WTC11 (cell line): ENCODE results near the gene FUT2. TPM values are rescaled to one million over a fixed set of nuclear protein-coding genes. Genes with fewer than 3 reads are reported as not detected.

Experiments
- ATAC-seq: fragments of 200-7000 bp; cut with Tn5 transposase; 2 replicates; pipeline ENCODE4 v1.10.0; 2021; ENCODE audit warnings: mild to moderate bottlenecking, moderate library complexity
- CTCF ChIA-PET: fragments of 300-600 bp; sonication (Branson Sonifier 250); formaldehyde crosslinking; loops from one replicate; lab custom pipeline; 2021; ENCODE audit warnings: antibody characterized with exemption; lab: Charles Lee
- POLR2A ChIA-PET: fragments of 350-600 bp; sonication (Branson Sonifier 250); formaldehyde crosslinking; loops from one replicate; lab custom pipeline; 2021; ENCODE audit warnings: antibody characterized with exemption; lab: Charles Lee
- DNase-seq: peaks from one replicate; pipeline ENCODE4 v3.0.0; 2021; ENCODE audit warnings: low spot score
- H3K27ac Mint-ChIP-seq: 2 replicates; pipeline ENCODE4 v1.8.0; 2021; ENCODE audit warnings: mixed read lengths
- H3K27me3 Mint-ChIP-seq: 2 replicates; pipeline ENCODE4 v1.8.0; 2021; ENCODE audit warnings: low read depth, mild to moderate bottlenecking, moderate library complexity, mixed read lengths
- H3K36me3 Mint-ChIP-seq: 2 replicates; pipeline ENCODE4 v1.8.0; 2021; ENCODE audit warnings: mixed read lengths
- H3K4me1 Mint-ChIP-seq: 2 replicates; pipeline ENCODE4 v1.8.0; 2022; ENCODE audit warnings: mixed read lengths
- H3K4me3 Mint-ChIP-seq: 2 replicates; pipeline ENCODE4 v1.8.0; 2021; ENCODE audit warnings: mild to moderate bottlenecking, moderate library complexity, mixed read lengths
- H3K9me3 Mint-ChIP-seq: 2 replicates; pipeline ENCODE4 v1.8.0; 2021; ENCODE audit warnings: mixed read lengths
- CBFB ChIP-seq: sonication (generic); formaldehyde crosslinking; IDR thresholded peaks from 2 replicates; pipeline ENCODE4 v1.8.1; 2022; ENCODE audit warnings: mild to moderate bottlenecking, low read depth, missing genetic modification reagents
- EMX1 ChIP-seq: fragments of 250-450 bp; sonication (Bioruptor Pico); IDR thresholded peaks from 2 replicates; pipeline ENCODE4 v1.8.0; 2021; ENCODE audit warnings: mild to moderate bottlenecking
- FOXP4 ChIP-seq: sonication (generic); formaldehyde crosslinking; IDR thresholded peaks from 2 replicates; pipeline ENCODE4 v1.8.0; 2022; ENCODE audit warnings: mild to moderate bottlenecking, missing genetic modification reagents
- NFYB ChIP-seq: sonication (generic); formaldehyde crosslinking; conservative IDR thresholded peaks from 2 replicates; pipeline ENCODE4 v1.8.0; 2022; ENCODE audit warnings: low read depth, missing genetic modification reagents
- OVOL2 ChIP-seq: fragments of 250-450 bp; sonication (Bioruptor Pico); IDR thresholded peaks from 2 replicates; pipeline ENCODE4 v1.9.0; 2021; ENCODE audit warnings: mild to moderate bottlenecking, borderline replicate concordance
- RELA ChIP-seq: sonication (generic); formaldehyde crosslinking; IDR thresholded peaks from 2 replicates; pipeline ENCODE4 v1.8.1; 2022; ENCODE audit warnings: missing genetic modification reagents, mild to moderate bottlenecking, borderline replicate concordance
- ZNF219 ChIP-seq: sonication (generic); formaldehyde crosslinking; IDR thresholded peaks from 2 replicates; pipeline ENCODE4 v1.8.0; 2023; ENCODE audit warnings: missing genetic modification reagents, mild to moderate bottlenecking, borderline replicate concordance
- ZNF317 ChIP-seq: sonication (generic); formaldehyde crosslinking; IDR thresholded peaks from 2 replicates; pipeline ENCODE4 v1.8.1; 2023; ENCODE audit warnings: low read depth, mild to moderate bottlenecking, moderate library complexity, missing genetic modification reagents, borderline replicate concordance
- total RNA-seq: library from RNA; stranded (reverse); gene quantifications from 3 replicates; pipeline ENCODE4 v1.2.3, GENCODE V29; 2021
- TF ChIP-seq, protein P1 (sequence below): sonication (generic); formaldehyde crosslinking; conservative IDR thresholded peaks from 2 replicates; pipeline ENCODE4 v1.8.1; 2023; ENCODE audit warnings: mild to moderate bottlenecking, low read depth, missing genetic modification reagents, moderate library complexity
- TF ChIP-seq, protein P2 (sequence below): sonication (generic); formaldehyde crosslinking; IDR thresholded peaks from 2 replicates; pipeline ENCODE4 v1.8.1; 2022; ENCODE audit warnings: missing genetic modification reagents, borderline replicate concordance
- TF ChIP-seq, protein P3 (sequence below): sonication (generic); formaldehyde crosslinking; IDR thresholded peaks from 2 replicates; pipeline ENCODE4 v1.8.1; 2022; ENCODE audit warnings: mild to moderate bottlenecking, missing genetic modification reagents, moderate library complexity, borderline replicate concordance

Gene FUT2
- total RNA-seq, 1 experiment from 2014 or later, result 5.9 TPM

GRCh38 chr19:48668761-48669160 is 27.0 kb upstream of the FUT2 start:
- POLR2A ChIA-PET, result no interaction called here
- ATAC-seq, result no peak
- Mint-ChIP-seq H3K27me3 (peaks cover 3% of the 10 kb centered on the region), H3K27ac (no peak overlapping the region), H3K9me3 (peaks cover 10% of the 10 kb centered on the region), H3K4me1 (peaks cover 6% of the 10 kb centered on the region)
- no peak for DNase-seq
- TF ChIP-seq FOXP4 (CRISPR knock-in tag), result no peak
- TF ChIP-seq, protein P1, sequence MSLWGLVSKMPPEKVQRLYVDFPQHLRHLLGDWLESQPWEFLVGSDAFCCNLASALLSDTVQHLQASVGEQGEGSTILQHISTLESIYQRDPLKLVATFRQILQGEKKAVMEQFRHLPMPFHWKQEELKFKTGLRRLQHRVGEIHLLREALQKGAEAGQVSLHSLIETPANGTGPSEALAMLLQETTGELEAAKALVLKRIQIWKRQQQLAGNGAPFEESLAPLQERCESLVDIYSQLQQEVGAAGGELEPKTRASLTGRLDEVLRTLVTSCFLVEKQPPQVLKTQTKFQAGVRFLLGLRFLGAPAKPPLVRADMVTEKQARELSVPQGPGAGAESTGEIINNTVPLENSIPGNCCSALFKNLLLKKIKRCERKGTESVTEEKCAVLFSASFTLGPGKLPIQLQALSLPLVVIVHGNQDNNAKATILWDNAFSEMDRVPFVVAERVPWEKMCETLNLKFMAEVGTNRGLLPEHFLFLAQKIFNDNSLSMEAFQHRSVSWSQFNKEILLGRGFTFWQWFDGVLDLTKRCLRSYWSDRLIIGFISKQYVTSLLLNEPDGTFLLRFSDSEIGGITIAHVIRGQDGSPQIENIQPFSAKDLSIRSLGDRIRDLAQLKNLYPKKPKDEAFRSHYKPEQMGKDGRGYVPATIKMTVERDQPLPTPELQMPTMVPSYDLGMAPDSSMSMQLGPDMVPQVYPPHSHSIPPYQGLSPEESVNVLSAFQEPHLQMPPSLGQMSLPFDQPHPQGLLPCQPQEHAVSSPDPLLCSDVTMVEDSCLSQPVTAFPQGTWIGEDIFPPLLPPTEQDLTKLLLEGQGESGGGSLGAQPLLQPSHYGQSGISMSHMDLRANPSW, result no peak
- TF ChIP-seq, protein P2, sequence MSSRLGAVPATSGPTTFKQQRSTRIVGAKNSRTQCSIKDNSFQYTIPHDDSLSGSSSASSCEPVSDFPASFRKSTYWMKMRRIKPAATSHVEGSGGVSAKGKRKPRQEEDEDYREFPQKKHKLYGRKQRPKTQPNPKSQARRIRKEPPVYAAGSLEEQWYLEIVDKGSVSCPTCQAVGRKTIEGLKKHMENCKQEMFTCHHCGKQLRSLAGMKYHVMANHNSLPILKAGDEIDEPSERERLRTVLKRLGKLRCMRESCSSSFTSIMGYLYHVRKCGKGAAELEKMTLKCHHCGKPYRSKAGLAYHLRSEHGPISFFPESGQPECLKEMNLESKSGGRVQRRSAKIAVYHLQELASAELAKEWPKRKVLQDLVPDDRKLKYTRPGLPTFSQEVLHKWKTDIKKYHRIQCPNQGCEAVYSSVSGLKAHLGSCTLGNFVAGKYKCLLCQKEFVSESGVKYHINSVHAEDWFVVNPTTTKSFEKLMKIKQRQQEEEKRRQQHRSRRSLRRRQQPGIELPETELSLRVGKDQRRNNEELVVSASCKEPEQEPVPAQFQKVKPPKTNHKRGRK, result no peak
- no peak for TF ChIP-seq NFYB
- TF ChIP-seq, all 79 proteins: peak for 0
- CTCF ChIA-PET, result no interaction called here
- Mint-ChIP-seq H3K36me3 (no peaks in the 10 kb centered on the region), H3K4me3 (no peak overlapping the region)

DNA sequence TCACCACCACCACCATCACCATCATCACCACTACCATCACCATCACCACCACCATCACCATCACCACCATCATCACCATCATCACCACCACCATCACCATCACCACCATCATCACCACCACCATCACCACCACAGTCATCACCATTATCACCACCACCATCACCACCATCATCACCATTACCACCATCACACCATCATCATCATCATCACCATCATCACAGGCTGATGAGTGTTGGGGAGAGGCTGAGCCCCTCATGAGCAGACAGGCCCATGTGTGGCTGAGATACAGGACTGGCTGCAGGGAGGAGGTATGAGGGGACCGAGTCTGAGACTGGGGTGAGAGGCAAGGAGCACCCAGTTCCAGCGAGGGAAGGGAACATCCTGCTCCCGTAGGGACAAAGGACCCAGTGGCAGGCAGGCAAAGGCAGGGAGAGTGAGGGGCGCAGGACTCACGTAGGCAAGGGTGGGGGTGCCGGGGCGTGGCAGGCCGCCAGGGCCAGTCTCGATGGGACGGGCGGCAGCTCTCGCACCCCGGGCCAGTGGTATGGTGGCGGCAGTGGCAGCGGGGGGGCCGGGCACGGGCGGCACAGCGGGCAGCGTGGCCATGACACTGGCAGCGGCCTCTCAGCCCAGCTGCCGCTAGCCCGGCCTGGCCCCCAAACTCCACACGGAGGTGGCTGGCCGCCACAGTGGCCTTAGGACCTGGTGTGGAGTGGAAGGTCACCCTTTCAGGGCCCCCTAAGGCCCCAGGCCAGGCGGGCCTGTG is 25.7 kb upstream of the FUT2 start:
- POLR2A ChIA-PET, result no interaction called here
- Mint-ChIP-seq H3K27me3 (peaks cover 15% of the 10 kb centered on the region), H3K4me3 (no peak overlapping the region), H3K27ac (no peak overlapping the region), H3K36me3 (no peaks in the 10 kb centered on the region), H3K9me3 (peaks cover 10% of the 10 kb centered on the region), H3K4me1 (peaks cover 19% of the 10 kb centered on the region)
- no peak for TF ChIP-seq ZNF219
- no peak for TF ChIP-seq OVOL2
- 0 out of 2 replicates have a peak, but pooled peaks have one; percentile 6 for TF ChIP-seq RELA (CRISPR knock-in tag)
- no peak for TF ChIP-seq ZNF317 (CRISPR knock-in tag)
- TF ChIP-seq, protein P3, sequence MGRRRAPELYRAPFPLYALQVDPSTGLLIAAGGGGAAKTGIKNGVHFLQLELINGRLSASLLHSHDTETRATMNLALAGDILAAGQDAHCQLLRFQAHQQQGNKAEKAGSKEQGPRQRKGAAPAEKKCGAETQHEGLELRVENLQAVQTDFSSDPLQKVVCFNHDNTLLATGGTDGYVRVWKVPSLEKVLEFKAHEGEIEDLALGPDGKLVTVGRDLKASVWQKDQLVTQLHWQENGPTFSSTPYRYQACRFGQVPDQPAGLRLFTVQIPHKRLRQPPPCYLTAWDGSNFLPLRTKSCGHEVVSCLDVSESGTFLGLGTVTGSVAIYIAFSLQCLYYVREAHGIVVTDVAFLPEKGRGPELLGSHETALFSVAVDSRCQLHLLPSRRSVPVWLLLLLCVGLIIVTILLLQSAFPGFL (CRISPR knock-in tag), result no peak
- TF ChIP-seq EMX1 (CRISPR knock-in tag), result no peak
- DNase-seq (no peak), ATAC-seq (no peak)
- CTCF ChIA-PET, result interaction anchor here (1.3 kb wide), 1 partner anchor 24 kb away, joined by 3 read pairs; the partner anchor contains the start of gene CA11

DNA sequence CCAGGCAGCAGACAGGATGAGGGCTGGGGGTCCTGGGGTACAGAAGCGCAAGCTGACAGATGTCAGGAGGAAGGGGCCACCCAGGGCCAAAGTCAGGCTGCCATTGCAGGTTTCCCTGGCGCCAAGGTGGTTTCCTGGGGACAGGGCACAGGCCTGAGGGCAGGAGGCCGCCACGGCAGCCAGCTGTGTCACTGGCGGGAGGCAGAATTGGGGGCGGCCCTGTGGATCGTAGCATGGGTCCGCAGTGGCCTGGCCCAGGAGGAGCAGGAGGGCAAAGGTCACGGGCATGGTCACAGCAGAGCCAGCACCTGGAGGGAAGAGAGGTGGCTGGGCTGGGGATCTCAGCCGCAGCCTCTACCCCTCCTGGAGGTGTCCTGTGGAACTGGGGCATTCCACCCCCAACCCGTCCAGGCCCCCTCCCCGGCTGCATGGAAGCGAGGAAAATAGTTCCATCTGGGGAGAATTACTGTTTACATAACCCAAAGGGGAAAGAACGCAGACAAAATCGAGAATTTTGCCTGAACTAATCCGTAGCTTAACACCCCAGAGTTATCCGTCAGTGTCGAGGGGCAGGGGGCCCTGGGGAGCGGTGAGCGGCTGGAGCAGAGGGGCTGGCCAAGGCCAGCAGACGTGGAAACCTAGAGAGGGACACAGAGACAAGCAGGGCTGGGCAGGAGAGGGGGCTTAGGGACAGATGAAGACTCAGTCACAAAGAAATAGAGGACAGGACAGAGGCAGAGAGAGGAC is 24.9 kb upstream of the FUT2 start:
- ATAC-seq (no peak), DNase-seq (no peak)
- no peak overlapping the region for H3K4me3 Mint-ChIP-seq
- peaks cover 10% of the 10 kb centered on the region for H3K9me3 Mint-ChIP-seq
- H3K27ac Mint-ChIP-seq, result no peak overlapping the region
- no peaks in the 10 kb centered on the region for H3K36me3 Mint-ChIP-seq
- TF ChIP-seq CBFB (no peak), RELA (CRISPR knock-in tag) (0 out of 2 replicates have a peak, but pooled peaks have one; percentile 6)
- CTCF ChIA-PET, result interaction anchor here (1.3 to 1.6 kb wide), 2 partner anchors 25 kb away, joined by 3 read pairs; partner anchors contain the start of genes CA11 and FUT2
- POLR2A ChIA-PET, result no interaction called here
- peaks cover 26% of the 10 kb centered on the region for H3K4me1 Mint-ChIP-seq
- peaks cover 17% of the 10 kb centered on the region for H3K27me3 Mint-ChIP-seq
